ENCODE results near the gene LINC00237. TPM values are rescaled to one million over a fixed set of nuclear protein-coding genes. Genes with fewer than 3 reads are reported as not detected.

LINC00237 gene
- total and polyA plus RNA-seq, 2 of the 8 experiments (the other 6 are each of a cell fraction or from before 2014, with no cell fraction given), result 0.28 to 1.4 TPM

DNA sequence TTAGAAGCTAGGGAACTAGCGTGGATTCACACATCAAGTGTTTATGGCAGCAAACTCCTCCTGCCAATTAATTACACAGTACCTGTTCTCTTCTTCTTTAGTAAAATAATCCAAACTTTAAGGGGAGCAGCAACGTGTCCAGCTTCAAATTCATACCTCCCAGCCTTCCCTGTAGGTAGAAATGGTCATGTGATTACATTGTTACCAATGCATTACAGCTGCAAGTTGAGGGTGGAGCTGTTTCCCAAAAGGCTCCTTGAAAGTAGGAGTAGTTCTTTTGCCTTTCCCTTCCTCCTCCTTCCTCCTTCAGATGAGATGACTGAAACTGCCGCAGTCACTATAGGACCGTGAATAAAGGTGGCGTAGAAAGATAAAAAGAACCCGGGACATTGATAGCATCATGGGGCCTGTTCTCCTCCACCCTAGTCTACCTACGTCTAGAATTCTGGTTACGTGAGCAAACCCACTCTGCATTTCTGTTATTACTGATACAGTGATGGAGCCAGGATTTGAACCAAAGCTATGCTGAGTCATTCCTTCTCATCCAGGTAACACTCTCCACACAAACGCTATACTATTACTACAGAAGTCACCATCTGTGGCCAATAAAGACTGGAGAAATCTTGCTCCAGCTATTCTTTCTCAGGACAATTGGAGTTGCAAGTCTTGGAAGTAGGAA lies 18.2 kb downstream of the LINC00237 start (continued):
- TF ChIP-seq SP1 (IDR thresholded peaks at IDR 0.05; ENCODE audit: low read depth, low read length), result no peak
- TF ChIP-seq CEBPB (IDR thresholded peaks at IDR 0.05; ENCODE audit: low read depth, low read length), result no peak
- TF ChIP-seq TEAD4 (IDR thresholded peaks at IDR 0.05; ENCODE audit: low read depth, low read length), result no peak
